Measurements from ENCODE around the gene HSPB6. TPM values are rescaled to one million over a fixed set of nuclear protein-coding genes. Genes with fewer than 3 reads are reported as not detected.

HSPB6 gene
- total RNA-seq, 1 experiment from 2014 or later, result 0.37 TPM

GRCh38 chr19:35757749-35758608, 1.1 kb upstream of the HSPB6 start, which contains the start of gene PROSER3:
Gene PROSER3 (plus strand): TSS chr19:35758176. CDS start chr19:35758216, 40 bp downstream.
- Histone ChIP-seq H3K23ac (ENCODE audit: insufficient read length, low read depth, low read length) (no peak within 1 kb of the TSS), H4K91ac (ENCODE audit: insufficient read length, low read depth, low read length) (no peak within 1 kb of the TSS), H3K79me1 (ENCODE audit: insufficient read depth, low read depth, low read length, poor library complexity, severe bottlenecking) (no peaks in the 10 kb centered on the region), H3K56ac (ENCODE audit: insufficient read length, low read depth, low read length) (no peak within 1 kb of the TSS), H3K23me2 (ENCODE audit: insufficient read length, low read depth, low read length, poor library complexity, severe bottlenecking) (peaks cover 15% of the 10 kb centered on the region), H4K20me1 (ENCODE audit: control insufficient read depth, insufficient read depth, insufficient read length) (no peaks in the 10 kb centered on the region), H2BK20ac (ENCODE audit: low read depth, low read length, poor library complexity, severe bottlenecking) (no peak within 1 kb of the TSS), H3K18ac (ENCODE audit: insufficient read length, low read depth, low read length) (peak within 1 kb of the TSS; percentile 79), H3K14ac (ENCODE audit: insufficient read depth, low read length) (peak within 1 kb of the TSS; percentile 70), H2AFZ (ENCODE audit: low read length) (no peak within 1 kb of the TSS), H2AK5ac (ENCODE audit: insufficient read length, low read length) (no peak within 1 kb of the TSS), H3K4me1 (ENCODE audit: insufficient read depth, low read length) (no peaks in the 10 kb centered on the region), H3K27me3 (ENCODE audit: insufficient read depth, low read length) (no peaks in the 10 kb centered on the region), H3K9ac (ENCODE audit: extremely low read depth, insufficient read length, low read length) (peak within 1 kb of the TSS; percentile 71), H4K5ac (ENCODE audit: insufficient read length, low read depth, low read length) (no peak within 1 kb of the TSS), H3K27ac (ENCODE audit: insufficient read length, low read depth, low read length) (no peak within 1 kb of the TSS), H3K9me3 (ENCODE audit: control insufficient read depth, low read depth, low read length) (no peaks in the 10 kb centered on the region), H2BK12ac (ENCODE audit: insufficient read length, low read depth, low read length) (no peak within 1 kb of the TSS), H3T11ph (ENCODE audit: low read length) (no peak within 1 kb of the TSS), H3K4ac (ENCODE audit: low read depth, low read length) (no peak within 1 kb of the TSS), H2BK5ac (ENCODE audit: insufficient read length, low read length) (no peak within 1 kb of the TSS), H4K8ac (replicated peaks; ENCODE audit: insufficient read length, low read depth, low read length) (no peak within 1 kb of the TSS), H2BK15ac (ENCODE audit: low read depth, low read length) (no peak within 1 kb of the TSS), H2BK120ac (ENCODE audit: low read depth, low read length, poor library complexity, severe bottlenecking) (no peak within 1 kb of the TSS), H3K4me2 (ENCODE audit: insufficient read depth, insufficient read length, low read length) (peak within 1 kb of the TSS; percentile 47), H3K79me2 (ENCODE audit: insufficient read depth, low read length) (no peaks in the 10 kb centered on the region)
- TF ChIP-seq, protein P1, sequence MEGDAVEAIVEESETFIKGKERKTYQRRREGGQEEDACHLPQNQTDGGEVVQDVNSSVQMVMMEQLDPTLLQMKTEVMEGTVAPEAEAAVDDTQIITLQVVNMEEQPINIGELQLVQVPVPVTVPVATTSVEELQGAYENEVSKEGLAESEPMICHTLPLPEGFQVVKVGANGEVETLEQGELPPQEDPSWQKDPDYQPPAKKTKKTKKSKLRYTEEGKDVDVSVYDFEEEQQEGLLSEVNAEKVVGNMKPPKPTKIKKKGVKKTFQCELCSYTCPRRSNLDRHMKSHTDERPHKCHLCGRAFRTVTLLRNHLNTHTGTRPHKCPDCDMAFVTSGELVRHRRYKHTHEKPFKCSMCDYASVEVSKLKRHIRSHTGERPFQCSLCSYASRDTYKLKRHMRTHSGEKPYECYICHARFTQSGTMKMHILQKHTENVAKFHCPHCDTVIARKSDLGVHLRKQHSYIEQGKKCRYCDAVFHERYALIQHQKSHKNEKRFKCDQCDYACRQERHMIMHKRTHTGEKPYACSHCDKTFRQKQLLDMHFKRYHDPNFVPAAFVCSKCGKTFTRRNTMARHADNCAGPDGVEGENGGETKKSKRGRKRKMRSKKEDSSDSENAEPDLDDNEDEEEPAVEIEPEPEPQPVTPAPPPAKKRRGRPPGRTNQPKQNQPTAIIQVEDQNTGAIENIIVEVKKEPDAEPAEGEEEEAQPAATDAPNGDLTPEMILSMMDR (conservative IDR thresholded peaks at IDR 0.05), result no peak
- Mint-ChIP-seq H3K27ac (peak within 1 kb of the TSS; percentile 68 to 97 (median 95); a peak in 5 of 7 replicates), H3K36me3 (ENCODE audit: insufficient read depth in 1 of 3, low read depth in 3 of 3) (peaks cover 6 to 29% (median 26%) of the 10 kb centered on the region in 3 experiments; a peak in 6 of 7 replicates), H3K4me3 (peak within 1 kb of the TSS; percentile 91 to 95), H3K27me3 (ENCODE audit: low read depth) (peaks cover 7% of the 10 kb centered on the region), H3K9me3 (no peaks in the 10 kb centered on the region), H3K4me1 (peaks cover 12 to 23% of the 10 kb centered on the region in 2 experiments)
- peak; percentile 99 for DNase-seq
- WGBS (ENCODE audit: extremely low coverage, insufficient read length, low lambda C conversion rate), result no CpG with 5 or more reads among the region's 53 CpGs

Measured in H9 (cell line).